AG04450 (cell line): Measurements from ENCODE around the gene CHCHD3. TPM values are rescaled to one million over a fixed set of nuclear protein-coding genes. Genes with fewer than 3 reads are reported as not detected.

Experiments
- CTCF ChIA-PET: fragments of 300-600, 350-600 bp; formaldehyde crosslinking; extraction: SDS; loops from one replicate; lab custom pipeline; 2022; ENCODE audit warnings: antibody characterized with exemption, inconsistent platforms; lab: Charles Lee
- POLR2A ChIA-PET: fragments of 350-600 bp; formaldehyde crosslinking; extraction: SDS; loops from one replicate; lab custom pipeline; 2021; ENCODE audit warnings: antibody characterized with exemption, inconsistent platforms; lab: Yijun Ruan, JAX
- DNase-seq: peaks from one replicate; pipeline ENCODE4 v3.0.0-alpha.2; 2011; ENCODE audit warnings: low read depth, low spot score
- H3K27ac ChIP-seq: one replicate; pipeline ENCODE4 v1.5.1; 2012; ENCODE audit warnings: low read depth, low read length, control low read depth
- H3K27me3 ChIP-seq: one replicate; pipeline ENCODE4 v1.6.0; 2012; ENCODE audit warnings: low read length; ENCODE audit not compliant: control insufficient read depth, insufficient read depth
- H3K4me3 ChIP-seq: 2 replicates; pipeline ENCODE4 v1.5.1; 2011; ENCODE audit warnings: mild to moderate bottlenecking, low read depth, low read length, control low read depth
- H3K9me3 ChIP-seq: 2 replicates; pipeline ENCODE4 v1.5.1; 2012; ENCODE audit warnings: low read length; ENCODE audit not compliant: control insufficient read depth, insufficient read depth
- CTCF ChIP-seq: IDR thresholded peaks from 2 replicates; pipeline ENCODE4 v1.5.1; 2011; ENCODE audit warnings: low read depth, low read length, control low read depth, inconsistent platforms
- polyA plus RNA-seq: library from polyadenylated mRNA; depleted of rRNA; stranded (reverse); fragments of >200 nt; gene quantifications from 2 replicates; pipeline ENCODE4 v1.2.3, GENCODE V29; 2011

Gene CHCHD3
- polyA plus RNA-seq, 1 experiment, result 77.8 TPM

GRCh38 chr7:133047321-133047720 lies 34.6 kb downstream of the CHCHD3 start:
- no peak for TF ChIP-seq CTCF
- Histone ChIP-seq H3K27ac (no peak overlapping the region), H3K9me3 (no peaks in the 10 kb centered on the region), H3K4me3 (no peak overlapping the region), H3K27me3 (no peaks in the 10 kb centered on the region)
- ChIA-PET POLR2A (no interaction called here), CTCF (interaction anchor here (0.7 kb wide), 1 partner anchor 152 kb away, joined by 3 read pairs; no protein-coding TSS in a partner anchor)
- DNase-seq, result no peak

GRCh38 chr7:133044722-133045473 lies 37.0 kb downstream of the CHCHD3 start:
- TF ChIP-seq CTCF, result no peak
- CTCF ChIA-PET, result no interaction called here
- Histone ChIP-seq H3K27ac (no peak overlapping the region), H3K4me3 (no peak overlapping the region), H3K9me3 (no peaks in the 10 kb centered on the region), H3K27me3 (no peaks in the 10 kb centered on the region)
- POLR2A ChIA-PET, result no interaction called here
- no peak for DNase-seq

DNA sequence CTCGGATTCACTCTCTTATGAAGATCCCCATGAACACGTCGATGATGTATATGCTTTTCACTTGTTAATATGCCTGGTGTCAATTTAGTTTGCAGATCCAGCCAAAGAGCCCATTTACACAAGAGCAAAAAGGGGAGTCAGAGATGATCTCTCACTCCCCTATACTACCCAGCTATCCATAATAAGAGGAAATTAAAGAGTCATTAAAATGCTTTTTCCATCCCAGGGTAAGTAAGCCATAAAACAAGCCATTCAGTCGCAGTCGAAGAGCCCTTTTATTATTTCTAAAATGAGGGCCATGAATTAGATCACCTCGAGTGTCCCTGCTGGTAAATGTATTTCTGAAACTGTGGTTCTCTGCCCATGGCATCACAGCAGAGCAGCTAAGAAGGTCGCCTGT lies 41.2 kb downstream of the CHCHD3 start:
- no peak for DNase-seq
- H3K27ac ChIP-seq, result no peak overlapping the region
- CTCF ChIA-PET, result interaction anchor here (2.2 kb wide), 1 partner anchor 10 kb away, joined by 8 read pairs; no protein-coding TSS in a partner anchor
- POLR2A ChIA-PET, result no interaction called here
- no peaks in the 10 kb centered on the region for H3K27me3 ChIP-seq
- TF ChIP-seq CTCF, result no peak
- H3K4me3 ChIP-seq, result no peak overlapping the region
- no peaks in the 10 kb centered on the region for H3K9me3 ChIP-seq

- no peak overlapping the region for H3K4me3 ChIP-seq
- ChIA-PET CTCF (interaction anchor here (2.2 kb wide), 1 partner anchor 11 kb away, joined by 8 read pairs; no protein-coding TSS in a partner anchor), POLR2A (no interaction called here)
- H3K27ac ChIP-seq, result no peak overlapping the region
- no peaks in the 10 kb centered on the region for H3K27me3 ChIP-seq
- TF ChIP-seq CTCF, result no peak
- no peak for DNase-seq
- H3K9me3 ChIP-seq, result no peaks in the 10 kb centered on the region
Observed at GRCh38 chr7:133040178-133040577, 41.7 kb downstream of the CHCHD3 start.

GRCh38 chr7:133039614-133040013 lies 42.3 kb downstream of the CHCHD3 start:
- ChIA-PET CTCF (interaction anchor here (2.2 kb wide), 1 partner anchor 11 kb away, joined by 8 read pairs; no protein-coding TSS in a partner anchor), POLR2A (no interaction called here)
- DNase-seq, result no peak
- no peak overlapping the region for H3K4me3 ChIP-seq
- H3K27me3 ChIP-seq, result no peaks in the 10 kb centered on the region
- TF ChIP-seq CTCF, result no peak
- H3K9me3 ChIP-seq, result no peaks in the 10 kb centered on the region
- H3K27ac ChIP-seq, result no peak overlapping the region
